GM21526 (cell line): ENCODE measurements around the gene AGAP3.

Source experiments
- ATAC-seq: cut with Tn5 transposase; IDR thresholded peaks from one replicate; pipeline ENCODE4 v1.9.1; 2021; ENCODE audit warnings: moderate library complexity; ENCODE audit not compliant: unreplicated experiment, low FRiP score

The AGAP3 gene

DNA sequence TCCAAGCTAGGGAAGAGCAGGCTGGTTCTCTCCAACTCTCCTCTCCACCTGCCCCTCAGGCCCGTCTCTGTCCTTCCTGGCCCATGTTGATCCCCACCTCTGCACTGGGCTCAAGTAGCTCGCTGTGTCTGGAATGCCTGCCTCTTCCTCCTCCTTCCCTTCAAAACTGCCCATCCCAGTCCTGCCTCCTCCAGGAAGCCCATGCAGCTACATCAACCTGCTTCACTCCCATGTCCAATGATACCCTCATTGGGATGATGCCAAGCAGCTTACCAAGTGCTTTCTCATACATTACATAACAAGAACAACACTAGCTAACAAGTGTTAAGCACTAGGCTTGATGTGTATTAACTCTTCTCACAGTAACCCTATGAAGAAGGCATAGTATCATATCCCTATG, 92.6 kb downstream of the AGAP3 start:
- ATAC-seq, result no peak

- ATAC-seq, result no peak
Observed at GRCh38 chr7:151179287-151179860, 93.1 kb downstream of the AGAP3 start.

DNA sequence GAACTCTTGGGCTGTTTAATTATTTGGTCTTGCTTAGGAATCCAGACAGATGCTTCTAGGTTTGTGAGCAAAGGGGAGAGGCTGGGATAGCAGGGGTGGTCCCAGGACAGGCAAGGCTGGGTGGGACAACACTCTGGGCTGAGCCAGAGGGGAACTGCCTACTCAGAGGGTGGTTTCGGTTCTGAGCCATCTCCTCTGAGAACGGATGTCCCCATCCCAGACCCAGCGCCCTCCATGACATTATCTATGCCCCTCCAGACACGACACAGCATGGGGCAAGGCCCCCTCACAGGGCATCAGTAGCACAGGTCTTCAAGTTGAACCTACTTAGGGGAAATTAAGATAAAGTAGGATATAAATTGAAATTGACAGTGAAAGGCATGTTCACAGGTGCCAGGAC, 93.7 kb downstream of the AGAP3 start:
- ATAC-seq, result no peak

- no peak for ATAC-seq
Observed at GRCh38 chr7:151181011-151181431, 94.7 kb downstream of the AGAP3 start.

DNA sequence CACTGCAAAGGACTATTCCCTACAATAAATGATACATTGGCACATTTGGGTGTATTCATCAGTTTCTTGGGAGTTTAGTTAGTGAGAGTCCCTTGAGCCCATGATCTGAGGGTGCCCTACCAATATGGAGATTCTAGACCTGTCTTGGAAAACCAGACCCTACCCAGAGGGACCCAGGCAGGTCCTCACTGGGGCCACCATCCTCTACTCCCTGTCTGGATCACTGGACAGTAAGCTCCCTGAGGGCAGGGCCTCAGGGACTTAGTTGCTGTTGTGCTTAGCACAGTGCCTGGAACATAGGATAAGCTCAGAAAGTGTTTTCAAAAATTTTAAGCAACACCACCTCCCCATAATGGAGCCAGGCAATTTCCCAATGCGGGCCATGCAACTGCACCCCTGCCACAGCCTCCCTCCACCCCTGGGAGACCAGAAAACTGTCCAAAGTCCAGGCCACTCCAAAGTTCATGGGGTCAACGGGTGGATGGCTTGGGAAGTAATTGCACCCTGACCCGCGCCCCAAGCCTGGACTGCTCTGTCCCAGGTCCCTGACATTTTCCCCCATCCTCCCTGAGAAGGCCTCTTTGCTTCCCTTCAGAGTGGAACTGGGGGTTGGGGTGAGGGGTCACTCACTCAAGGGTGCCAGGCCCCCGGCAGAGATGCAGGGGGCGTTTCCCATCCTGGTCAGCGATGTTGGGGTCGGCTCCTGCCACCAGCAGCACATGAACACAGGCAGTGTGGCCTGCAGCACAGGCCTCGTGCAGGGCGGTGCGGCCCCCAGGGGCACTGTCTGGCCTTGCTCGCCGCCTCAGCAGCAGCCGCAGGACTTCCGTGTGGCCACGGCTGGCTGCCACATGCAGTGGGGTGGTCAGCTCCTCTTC, 99.7 kb downstream of the AGAP3 start:
- no peak for ATAC-seq

DNA sequence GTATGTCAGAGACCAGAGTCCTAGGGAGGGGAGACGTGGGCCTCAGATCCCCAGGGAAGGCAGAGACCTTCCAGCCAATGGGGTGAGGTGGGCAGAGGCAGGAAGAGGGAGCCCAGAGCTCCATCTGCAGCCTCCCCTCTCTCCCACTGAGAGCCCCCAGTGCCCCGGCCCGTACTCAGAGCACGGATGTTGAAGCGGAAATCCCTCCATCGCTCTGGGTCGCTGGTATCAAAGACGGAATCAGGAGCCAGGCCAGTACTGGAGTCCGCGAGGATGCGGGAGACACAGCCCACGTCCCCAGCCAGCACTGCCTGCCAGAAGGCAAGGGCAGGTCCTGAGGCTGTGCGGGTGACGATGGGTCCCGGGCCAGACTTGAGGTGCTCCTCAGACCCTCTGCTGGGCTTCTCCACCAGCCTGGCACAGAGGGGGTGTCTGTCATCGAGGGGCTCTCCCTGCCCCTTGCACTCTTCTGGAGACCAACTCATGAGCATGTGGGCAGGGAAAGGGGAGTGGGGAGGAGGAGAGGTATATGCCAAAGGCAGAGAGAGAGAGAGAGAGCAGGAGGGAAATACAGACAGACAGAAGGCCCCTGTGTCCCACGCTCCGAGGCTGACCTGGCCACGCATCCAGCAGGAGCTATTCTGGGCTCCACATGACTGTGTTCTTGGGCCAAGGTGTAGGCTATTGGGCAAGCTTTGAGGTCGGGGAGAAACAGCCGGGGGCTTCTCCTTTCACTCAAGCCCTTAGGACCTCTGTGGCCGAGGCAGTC, 100.5 kb downstream of the AGAP3 start, which contains the start of gene ASB10:
ASB10 (minus strand) TSS at position 611 of the 769 bp plus-strand sequence; CDS start at position 491, 120 bp downstream.
- ATAC-seq, result no peak

DNA sequence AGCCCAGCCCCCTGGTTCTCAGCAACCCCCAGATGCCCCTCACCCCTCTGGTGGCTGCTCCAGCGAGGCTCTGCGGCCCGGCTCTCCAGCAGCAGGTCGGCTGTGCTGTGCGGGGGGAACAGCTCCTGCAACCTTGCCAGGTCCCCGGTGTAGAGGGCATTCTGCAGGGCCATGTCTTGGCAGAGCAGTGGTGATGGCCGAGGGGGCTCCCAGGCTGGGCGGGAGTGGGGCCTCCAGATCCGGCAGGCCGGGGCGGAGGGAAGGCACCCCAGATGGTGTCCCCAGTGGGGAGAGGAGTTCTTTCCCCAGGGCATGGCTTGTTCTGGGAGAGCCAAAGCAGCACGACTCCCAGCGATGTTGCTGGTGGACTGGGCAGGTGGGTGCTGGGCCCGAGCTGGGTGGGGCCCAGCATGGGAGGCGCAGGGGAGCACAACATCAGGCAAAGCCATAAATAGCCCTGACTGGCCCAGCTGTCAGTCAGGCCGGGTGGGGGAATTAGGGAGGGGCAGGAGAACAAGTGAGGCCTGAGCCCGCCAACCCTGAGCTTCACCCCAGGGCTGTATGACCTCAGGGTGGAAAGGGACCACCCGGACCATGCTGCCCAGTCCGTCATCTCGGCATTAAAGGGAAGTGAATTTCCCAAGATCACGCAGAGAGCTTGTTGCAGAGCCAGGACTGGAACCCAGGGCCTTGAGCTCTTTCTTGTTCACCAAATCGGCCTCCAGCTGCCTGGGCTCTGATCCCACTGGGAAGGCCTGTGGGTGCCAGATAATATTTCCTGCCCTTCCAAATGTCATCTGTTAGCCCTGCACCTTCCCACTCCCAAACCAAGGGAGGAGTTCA, 101.4 kb downstream of the AGAP3 start:
- no peak for ATAC-seq

GRCh38 chr7:151188252-151188542, 101.9 kb downstream of the AGAP3 start:
- ATAC-seq, result no peak

GRCh38 chr7:151189038-151189437, 102.8 kb downstream of the AGAP3 start:
- no peak for ATAC-seq

- no peak for ATAC-seq
Observed at GRCh38 chr7:151191544-151191943, 105.3 kb downstream of the AGAP3 start.

DNA sequence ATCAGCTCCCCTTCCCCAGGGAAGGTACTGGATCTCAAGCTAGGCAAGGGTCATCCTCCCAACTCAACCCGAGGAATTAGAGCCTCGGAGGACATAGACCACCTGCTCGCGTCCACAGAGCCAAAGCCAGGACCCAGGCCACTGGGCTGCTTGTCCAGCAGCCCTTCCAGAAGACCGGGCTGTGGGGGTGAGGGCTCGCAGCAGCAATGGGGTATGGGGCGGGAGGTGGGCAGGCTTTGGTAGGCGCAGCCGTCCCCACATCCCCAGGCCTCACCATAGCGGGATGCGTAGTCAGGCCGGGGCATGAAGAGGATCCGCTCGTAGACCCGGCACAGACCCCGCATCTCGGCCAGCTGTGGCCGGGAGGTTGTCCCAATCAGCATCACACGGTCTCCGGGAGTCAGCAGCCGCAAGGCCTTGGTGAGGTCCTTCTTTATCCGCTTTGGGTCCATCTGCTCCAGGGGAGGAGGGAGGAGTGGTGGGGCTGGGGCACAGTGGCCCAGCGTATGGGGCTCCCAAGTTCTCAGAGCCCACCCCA, 105.8 kb downstream of the AGAP3 start:
- ATAC-seq, result no peak

GRCh38 chr7:151193203-151193978, 107.1 kb downstream of the AGAP3 start:
- no peak for ATAC-seq
